Vagina (tissue), 2 donors: ENCODE measurements around the gene PRAC2.

Source experiments
- POLR2A ChIP-seq, 2 donors: fragments of 450-650 bp; IDR thresholded peaks; one replicate each; pipeline ENCODE4 v1.6.1; 2017; ENCODE audit warnings: antibody characterized with exemption in 2 of 2, mild to moderate bottlenecking in 2 of 2, moderate library complexity in 2 of 2
- TF ChIP-seq, protein P1 (sequence below), 3 experiments: fragments of 450-650 bp in 2 of 3; fragments of 200-600 bp in 1 of 3; sonication (generic) in 1 of 3; IDR thresholded peaks; one replicate each; pipeline ENCODE4 v1.5.1; 2017 to 2019; ENCODE audit warnings: antibody characterized with exemption in 3 of 3, mild to moderate bottlenecking in 2 of 3, moderate library complexity in 2 of 3

DNA sequence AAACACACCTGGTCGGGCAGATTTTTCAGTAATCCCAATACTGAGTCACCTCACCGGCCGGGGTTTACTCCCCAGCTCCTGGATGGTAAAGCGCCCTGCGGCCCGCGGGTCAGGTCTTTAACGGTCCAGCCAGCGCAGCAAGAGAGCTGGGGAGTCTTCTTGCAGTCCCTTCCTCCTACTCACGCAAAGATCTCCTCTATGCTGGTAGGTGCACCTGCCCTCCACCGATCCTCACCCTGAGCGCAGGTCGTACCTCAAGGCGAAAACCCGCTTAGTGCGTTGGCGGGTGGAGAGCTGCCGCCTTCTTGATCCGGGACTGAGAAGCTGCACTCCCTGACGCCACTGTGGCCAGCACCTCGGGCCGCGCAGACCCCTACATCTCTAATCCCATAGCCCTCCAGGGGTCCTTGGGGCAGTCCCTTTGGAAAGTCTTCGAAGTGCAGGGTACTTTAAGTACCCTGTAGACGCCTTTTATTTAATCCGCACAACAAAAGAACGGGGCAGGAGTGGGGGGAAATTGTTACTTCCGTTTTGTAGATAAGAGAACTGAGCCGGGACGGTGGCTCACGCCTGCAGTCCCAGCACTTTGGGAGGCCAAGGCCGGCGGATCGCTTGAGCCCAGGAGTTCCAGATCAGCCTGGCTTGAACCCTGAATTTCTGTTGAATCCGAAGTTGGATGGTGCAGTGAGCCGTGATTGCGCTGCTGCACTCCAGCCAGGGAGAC, 16.0 kb downstream of the PRAC2 start:
- TF ChIP-seq POLR2A (IDR thresholded peaks at IDR 0.05), result no peak
- TF ChIP-seq, protein P1, sequence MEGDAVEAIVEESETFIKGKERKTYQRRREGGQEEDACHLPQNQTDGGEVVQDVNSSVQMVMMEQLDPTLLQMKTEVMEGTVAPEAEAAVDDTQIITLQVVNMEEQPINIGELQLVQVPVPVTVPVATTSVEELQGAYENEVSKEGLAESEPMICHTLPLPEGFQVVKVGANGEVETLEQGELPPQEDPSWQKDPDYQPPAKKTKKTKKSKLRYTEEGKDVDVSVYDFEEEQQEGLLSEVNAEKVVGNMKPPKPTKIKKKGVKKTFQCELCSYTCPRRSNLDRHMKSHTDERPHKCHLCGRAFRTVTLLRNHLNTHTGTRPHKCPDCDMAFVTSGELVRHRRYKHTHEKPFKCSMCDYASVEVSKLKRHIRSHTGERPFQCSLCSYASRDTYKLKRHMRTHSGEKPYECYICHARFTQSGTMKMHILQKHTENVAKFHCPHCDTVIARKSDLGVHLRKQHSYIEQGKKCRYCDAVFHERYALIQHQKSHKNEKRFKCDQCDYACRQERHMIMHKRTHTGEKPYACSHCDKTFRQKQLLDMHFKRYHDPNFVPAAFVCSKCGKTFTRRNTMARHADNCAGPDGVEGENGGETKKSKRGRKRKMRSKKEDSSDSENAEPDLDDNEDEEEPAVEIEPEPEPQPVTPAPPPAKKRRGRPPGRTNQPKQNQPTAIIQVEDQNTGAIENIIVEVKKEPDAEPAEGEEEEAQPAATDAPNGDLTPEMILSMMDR (IDR thresholded peaks at IDR 0.05), result no peak
